H9 (cell line): ENCODE results near the gene PRKACA. TPM values are rescaled to one million over a fixed set of nuclear protein-coding genes. Genes with fewer than 3 reads are reported as not detected.

ENCODE experiments used
- DNase-seq: peaks from one replicate; pipeline ENCODE4 v3.0.0-alpha.2; 2017
- H2AFZ ChIP-seq: one replicate; pipeline ENCODE4 v1.6.1; 2013; ENCODE audit warnings: mild to moderate bottlenecking, low read length, control low read depth, moderate library complexity
- H2AK5ac ChIP-seq: 2 replicates; pipeline ENCODE4 v1.6.1; 2013; ENCODE audit warnings: low read length, control low read depth, mixed read lengths; ENCODE audit not compliant: insufficient read length
- H2BK120ac ChIP-seq: one replicate; pipeline ENCODE4 v1.6.1; 2013; ENCODE audit warnings: low read depth, mild to moderate bottlenecking, low read length, control low read depth, inconsistent platforms; ENCODE audit not compliant: poor library complexity, severe bottlenecking
- H2BK12ac ChIP-seq: 2 replicates; pipeline ENCODE4 v1.6.1; 2013; ENCODE audit warnings: low read length, control low read depth, mixed read lengths, low read depth; ENCODE audit not compliant: insufficient read length
- H2BK15ac ChIP-seq: 2 replicates; pipeline ENCODE4 v1.6.1; 2013; ENCODE audit warnings: low read depth, low read length, control low read depth
- H2BK20ac ChIP-seq: one replicate; pipeline ENCODE4 v1.6.1; 2013; ENCODE audit warnings: low read depth, mild to moderate bottlenecking, low read length, control low read depth, inconsistent platforms; ENCODE audit not compliant: poor library complexity, severe bottlenecking
- H2BK5ac ChIP-seq: 2 replicates; pipeline ENCODE4 v1.6.1; 2013; ENCODE audit warnings: low read length, control low read depth, mixed read lengths; ENCODE audit not compliant: insufficient read length
- H3K14ac ChIP-seq: 2 replicates; pipeline ENCODE4 v1.6.1; 2013; ENCODE audit warnings: low read length, control low read depth; ENCODE audit not compliant: insufficient read depth
- H3K18ac ChIP-seq: 2 replicates; pipeline ENCODE4 v1.6.1; 2013; ENCODE audit warnings: low read depth, mild to moderate bottlenecking, mixed read lengths, low read length, control low read depth; ENCODE audit not compliant: insufficient read length
- H3K23ac ChIP-seq: 2 replicates; pipeline ENCODE4 v1.6.1; 2013; ENCODE audit warnings: low read length, control low read depth, mixed read lengths, low read depth; ENCODE audit not compliant: insufficient read length
- H3K23me2 ChIP-seq: 2 replicates; pipeline ENCODE4 v1.6.1; 2013; ENCODE audit warnings: low read depth, mild to moderate bottlenecking, mixed read lengths, low read length, control low read depth; ENCODE audit not compliant: insufficient read length, poor library complexity, severe bottlenecking
- H3K27ac ChIP-seq: 2 replicates; pipeline ENCODE4 v1.5.1; 2013; ENCODE audit warnings: low read length, control low read depth, mixed read lengths, low read depth; ENCODE audit not compliant: insufficient read length
- H3K27me3 ChIP-seq: 2 replicates; pipeline ENCODE4 v1.6.1; 2013; ENCODE audit warnings: low read length, control low read depth, inconsistent platforms; ENCODE audit not compliant: insufficient read depth
- H3K4ac ChIP-seq: 2 replicates; pipeline ENCODE4 v1.6.1; 2013; ENCODE audit warnings: low read depth, mild to moderate bottlenecking, control low read depth, inconsistent platforms, low read length, moderate library complexity
- H3K4me1 ChIP-seq: 2 replicates; pipeline ENCODE4 v1.6.1; 2013; ENCODE audit warnings: low read length, control low read depth, inconsistent platforms; ENCODE audit not compliant: insufficient read depth
- H3K4me2 ChIP-seq: 2 replicates; pipeline ENCODE4 v1.6.1; 2013; ENCODE audit warnings: low read length, control low read depth, mixed read lengths; ENCODE audit not compliant: insufficient read length, insufficient read depth
- H3K56ac ChIP-seq: 2 replicates; pipeline ENCODE4 v1.6.1; 2013; ENCODE audit warnings: low read depth, mild to moderate bottlenecking, mixed read lengths, low read length, control low read depth; ENCODE audit not compliant: insufficient read length
- H3K79me1 ChIP-seq: 2 replicates; pipeline ENCODE4 v1.6.1; 2013; ENCODE audit warnings: low read depth, mild to moderate bottlenecking, moderate library complexity, low read length, control low read depth, inconsistent platforms; ENCODE audit not compliant: insufficient read depth, poor library complexity, severe bottlenecking
- H3K79me2 ChIP-seq: 2 replicates; pipeline ENCODE4 v1.6.1; 2013; ENCODE audit warnings: low read length, control low read depth, inconsistent platforms; ENCODE audit not compliant: insufficient read depth
- H3K9ac ChIP-seq: 2 replicates; pipeline ENCODE4 v1.6.1; 2013; ENCODE audit warnings: low read length, control low read depth, mixed read lengths; ENCODE audit not compliant: insufficient read length; ENCODE audit errors: extremely low read depth
- H3K9me3 ChIP-seq: one replicate; pipeline ENCODE4 v1.6.1; 2013; ENCODE audit warnings: low read depth, low read length, inconsistent platforms; ENCODE audit not compliant: control insufficient read depth
- H3T11ph ChIP-seq: one replicate; pipeline ENCODE4 v1.6.1; 2013; ENCODE audit warnings: mild to moderate bottlenecking, low read length, control low read depth, inconsistent platforms
- H4K20me1 ChIP-seq: one replicate; pipeline ENCODE4 v1.6.1; 2013; ENCODE audit not compliant: control insufficient read depth, insufficient read length, insufficient read depth
- H4K5ac ChIP-seq: 2 replicates; pipeline ENCODE4 v1.6.1; 2013; ENCODE audit warnings: low read depth, mild to moderate bottlenecking, mixed read lengths, low read length, control low read depth; ENCODE audit not compliant: insufficient read length
- H4K8ac ChIP-seq: replicated peaks from 2 replicates; pipeline ENCODE4 v1.6.1; 2013; ENCODE audit warnings: low read length, control low read depth, mixed read lengths, low read depth; ENCODE audit not compliant: insufficient read length
- H4K91ac ChIP-seq: 2 replicates; pipeline ENCODE4 v1.6.1; 2013; ENCODE audit warnings: low read depth, mild to moderate bottlenecking, moderate library complexity, mixed read lengths, low read length, control low read depth; ENCODE audit not compliant: insufficient read length
- H3K27ac Mint-ChIP-seq, 3 experiments: 2 replicates in 2 of 3; 3 replicates in 1 of 3; pipeline ENCODE4 v1.8.0; 2020 to 2021; ENCODE audit warnings: mixed read lengths in 3 of 3, mild to moderate bottlenecking in 1 of 3, moderate library complexity in 1 of 3
- H3K27me3 Mint-ChIP-seq: 2 replicates; pipeline ENCODE4 v1.8.0; 2021; ENCODE audit warnings: low read depth, mild to moderate bottlenecking, moderate library complexity, mixed read lengths
- H3K36me3 Mint-ChIP-seq, 3 experiments: 2 replicates in 2 of 3; 3 replicates in 1 of 3; pipeline ENCODE4 v1.8.0; 2020 to 2021; ENCODE audit warnings: low read depth in 3 of 3, mixed read lengths in 3 of 3; ENCODE audit not compliant: insufficient read depth in 1 of 3
- H3K4me1 Mint-ChIP-seq, 2 experiments: 2 replicates each; pipeline ENCODE4 v1.8.0; 2020; ENCODE audit warnings: mixed read lengths in 2 of 2
- H3K4me3 Mint-ChIP-seq, 2 experiments: 2 replicates in 1 of 2; 3 replicates in 1 of 2; pipeline ENCODE4 v1.8.0; 2020 to 2021; ENCODE audit warnings: mild to moderate bottlenecking in 2 of 2, mixed read lengths in 2 of 2, moderate library complexity in 1 of 2
- H3K9me3 Mint-ChIP-seq, 2 experiments: 2 replicates in 1 of 2; 3 replicates in 1 of 2; pipeline ENCODE4 v1.8.0; 2020; ENCODE audit warnings: mild to moderate bottlenecking in 2 of 2, mixed read lengths in 2 of 2, moderate library complexity in 1 of 2
- WGBS: extraction: QIAGEN DNeasy Blood & Tissue Kit; methylation state at CpG from one replicate; pipeline ENCODE4 v1.1.7; 2013; ENCODE audit warnings: missing lambda C conversion rate, low lambda C conversion rate, mixed read lengths; ENCODE audit not compliant: insufficient read length; ENCODE audit errors: extremely low coverage; 5-methylcytosine and 5-hydroxymethylcytosine counted together
- total RNA-seq: library from RNA; stranded (reverse); gene quantifications from 2 replicates; pipeline ENCODE4 v1.2.1, GENCODE V29; 2021
- TF ChIP-seq, protein P1 (sequence below): fragments of 200-600 bp; sonication (generic); conservative IDR thresholded peaks from 3 replicates; pipeline ENCODE4 v1.8.0; 2021; ENCODE audit warnings: antibody characterized with exemption, mild to moderate bottlenecking

The PRKACA gene
- total RNA-seq, 1 experiment from 2014 or later = 51.8 TPM

DNA sequence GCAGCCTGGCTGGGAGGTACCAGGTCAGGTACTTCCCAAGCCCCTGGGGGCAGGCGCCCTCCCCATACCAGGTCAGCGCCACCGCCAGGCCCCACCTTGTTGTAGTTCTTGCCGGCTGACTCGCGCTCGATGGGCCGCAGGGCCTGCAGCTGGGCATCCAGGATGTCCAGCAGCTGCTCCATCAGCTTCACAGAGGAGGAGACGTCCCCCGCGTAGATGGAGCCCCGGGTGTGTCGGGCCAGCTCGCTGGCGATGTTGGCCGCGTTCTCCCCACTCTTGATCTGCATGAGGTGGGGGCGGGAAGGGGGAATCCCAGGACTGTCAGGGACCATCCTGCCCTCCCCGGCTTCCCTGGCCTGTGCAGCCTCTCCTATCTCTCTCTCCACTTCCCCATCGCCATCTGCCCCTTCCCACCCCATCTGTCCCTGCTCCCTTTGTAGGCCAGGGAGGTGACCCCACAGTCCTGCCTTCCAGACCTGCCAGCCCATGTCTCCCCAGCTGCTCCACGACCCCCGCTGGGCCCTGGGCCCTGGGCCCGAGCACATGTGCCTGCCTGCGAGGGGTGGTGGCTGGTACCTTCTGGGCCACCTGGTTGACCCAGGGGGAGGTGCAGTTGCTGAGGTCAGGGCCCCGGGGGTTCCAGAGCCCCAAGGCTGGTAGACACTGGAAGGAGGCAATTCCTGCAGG, 42.6 kb upstream of the PRKACA start:
- H2BK20ac ChIP-seq = no peak overlapping the region
- no peak overlapping the region for H3K27ac ChIP-seq
- no peak overlapping the region for H3K4me2 ChIP-seq
- no peak overlapping the region for H2BK12ac ChIP-seq
- no peak for DNase-seq
- TF ChIP-seq, protein P1, sequence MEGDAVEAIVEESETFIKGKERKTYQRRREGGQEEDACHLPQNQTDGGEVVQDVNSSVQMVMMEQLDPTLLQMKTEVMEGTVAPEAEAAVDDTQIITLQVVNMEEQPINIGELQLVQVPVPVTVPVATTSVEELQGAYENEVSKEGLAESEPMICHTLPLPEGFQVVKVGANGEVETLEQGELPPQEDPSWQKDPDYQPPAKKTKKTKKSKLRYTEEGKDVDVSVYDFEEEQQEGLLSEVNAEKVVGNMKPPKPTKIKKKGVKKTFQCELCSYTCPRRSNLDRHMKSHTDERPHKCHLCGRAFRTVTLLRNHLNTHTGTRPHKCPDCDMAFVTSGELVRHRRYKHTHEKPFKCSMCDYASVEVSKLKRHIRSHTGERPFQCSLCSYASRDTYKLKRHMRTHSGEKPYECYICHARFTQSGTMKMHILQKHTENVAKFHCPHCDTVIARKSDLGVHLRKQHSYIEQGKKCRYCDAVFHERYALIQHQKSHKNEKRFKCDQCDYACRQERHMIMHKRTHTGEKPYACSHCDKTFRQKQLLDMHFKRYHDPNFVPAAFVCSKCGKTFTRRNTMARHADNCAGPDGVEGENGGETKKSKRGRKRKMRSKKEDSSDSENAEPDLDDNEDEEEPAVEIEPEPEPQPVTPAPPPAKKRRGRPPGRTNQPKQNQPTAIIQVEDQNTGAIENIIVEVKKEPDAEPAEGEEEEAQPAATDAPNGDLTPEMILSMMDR = no peak
- no peak overlapping the region for H3K4ac ChIP-seq
- no CpG with 5 or more reads among the region's 25 CpGs for WGBS
- H3K4me1 ChIP-seq = no peaks in the 10 kb centered on the region
- no peaks in the 10 kb centered on the region for H3K27me3 ChIP-seq
- H3K4me1 Mint-ChIP-seq = peaks cover 0 to 7% of the 10 kb centered on the region in 2 experiments; a peak in 2 of 4 replicates
- no peak overlapping the region for H2AFZ ChIP-seq
- no peak overlapping the region for H3K9ac ChIP-seq
- no peaks in the 10 kb centered on the region for H3K79me2 ChIP-seq
- H3K9me3 Mint-ChIP-seq = no peaks in the 10 kb centered on the region
- no peak overlapping the region for H3K56ac ChIP-seq
- H3K79me1 ChIP-seq = no peaks in the 10 kb centered on the region
- no peak overlapping the region; the same call in 1 of the 2 replicates for H3K14ac ChIP-seq
- H3K4me3 Mint-ChIP-seq = no peak overlapping the region
- no peaks in the 10 kb centered on the region for H3K23me2 ChIP-seq
- peak overlapping the region in 2 of 3 experiments; percentile 49 to 62; a peak in 3 of 7 replicates for H3K27ac Mint-ChIP-seq
- H3K27me3 Mint-ChIP-seq = no peaks in the 10 kb centered on the region
- H4K8ac ChIP-seq = no peak overlapping the region
- no peak overlapping the region for H3K18ac ChIP-seq
- no peak overlapping the region for H4K91ac ChIP-seq
- peaks cover 23 to 64% (median 58%) of the 10 kb centered on the region in 3 experiments; a peak in 6 of 7 replicates for H3K36me3 Mint-ChIP-seq
- H2BK15ac ChIP-seq = no peak overlapping the region
- no peak overlapping the region for H3K23ac ChIP-seq
- no peak overlapping the region for H2BK120ac ChIP-seq
- H4K20me1 ChIP-seq = no peaks in the 10 kb centered on the region
- H3K9me3 ChIP-seq = no peaks in the 10 kb centered on the region
- no peak overlapping the region for H3T11ph ChIP-seq
- no peak overlapping the region for H2BK5ac ChIP-seq
- no peak overlapping the region for H4K5ac ChIP-seq
- no peak overlapping the region for H2AK5ac ChIP-seq
